Epithelial cell of esophagus (primary cell): ENCODE measurements around the gene SIL1.

Experiments
- DNase-seq: peaks from one replicate; pipeline ENCODE4 v3.0.0; 2010; ENCODE audit warnings: low read depth
- H3K4me3 ChIP-seq: 2 replicates; pipeline ENCODE4 v1.5.1; 2011; ENCODE audit warnings: mild to moderate bottlenecking, low read length, control low read depth
- TF ChIP-seq, protein P1 (sequence below): IDR thresholded peaks from 2 replicates; pipeline ENCODE4 v1.5.1; 2011; ENCODE audit warnings: low read depth, mild to moderate bottlenecking, low read length, control low read depth, inconsistent platforms; ENCODE audit not compliant: insufficient read depth; ENCODE audit errors: missing control alignments

The SIL1 gene

DNA sequence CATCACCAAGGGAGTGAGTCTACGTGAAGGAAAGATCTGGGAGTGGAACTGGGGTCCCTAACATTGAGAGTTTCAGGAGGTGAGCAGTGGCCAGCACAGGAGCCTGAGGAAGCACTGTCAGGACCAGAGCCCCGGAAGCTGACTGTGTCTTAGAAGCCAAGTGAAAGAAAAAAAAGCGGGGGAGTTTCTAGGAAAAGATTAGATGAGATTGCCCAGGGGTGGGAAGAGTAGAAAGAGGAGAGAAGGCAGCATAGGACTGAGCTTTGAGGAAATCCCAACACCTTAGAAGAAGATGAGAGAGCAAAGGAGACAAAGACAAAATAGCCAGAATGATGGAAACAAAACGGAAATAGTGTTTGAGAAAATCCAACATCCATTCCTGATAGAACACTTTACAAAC is 286.1 kb downstream of the SIL1 start:
- no peak for DNase-seq
- TF ChIP-seq, protein P1, sequence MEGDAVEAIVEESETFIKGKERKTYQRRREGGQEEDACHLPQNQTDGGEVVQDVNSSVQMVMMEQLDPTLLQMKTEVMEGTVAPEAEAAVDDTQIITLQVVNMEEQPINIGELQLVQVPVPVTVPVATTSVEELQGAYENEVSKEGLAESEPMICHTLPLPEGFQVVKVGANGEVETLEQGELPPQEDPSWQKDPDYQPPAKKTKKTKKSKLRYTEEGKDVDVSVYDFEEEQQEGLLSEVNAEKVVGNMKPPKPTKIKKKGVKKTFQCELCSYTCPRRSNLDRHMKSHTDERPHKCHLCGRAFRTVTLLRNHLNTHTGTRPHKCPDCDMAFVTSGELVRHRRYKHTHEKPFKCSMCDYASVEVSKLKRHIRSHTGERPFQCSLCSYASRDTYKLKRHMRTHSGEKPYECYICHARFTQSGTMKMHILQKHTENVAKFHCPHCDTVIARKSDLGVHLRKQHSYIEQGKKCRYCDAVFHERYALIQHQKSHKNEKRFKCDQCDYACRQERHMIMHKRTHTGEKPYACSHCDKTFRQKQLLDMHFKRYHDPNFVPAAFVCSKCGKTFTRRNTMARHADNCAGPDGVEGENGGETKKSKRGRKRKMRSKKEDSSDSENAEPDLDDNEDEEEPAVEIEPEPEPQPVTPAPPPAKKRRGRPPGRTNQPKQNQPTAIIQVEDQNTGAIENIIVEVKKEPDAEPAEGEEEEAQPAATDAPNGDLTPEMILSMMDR: no peak
- H3K4me3 ChIP-seq: no peak overlapping the region

GRCh38 chr5:138911441-138911840 is 286.7 kb downstream of the SIL1 start:
- no peak overlapping the region for H3K4me3 ChIP-seq
- DNase-seq: no peak
- TF ChIP-seq, protein P1: no peak

DNA sequence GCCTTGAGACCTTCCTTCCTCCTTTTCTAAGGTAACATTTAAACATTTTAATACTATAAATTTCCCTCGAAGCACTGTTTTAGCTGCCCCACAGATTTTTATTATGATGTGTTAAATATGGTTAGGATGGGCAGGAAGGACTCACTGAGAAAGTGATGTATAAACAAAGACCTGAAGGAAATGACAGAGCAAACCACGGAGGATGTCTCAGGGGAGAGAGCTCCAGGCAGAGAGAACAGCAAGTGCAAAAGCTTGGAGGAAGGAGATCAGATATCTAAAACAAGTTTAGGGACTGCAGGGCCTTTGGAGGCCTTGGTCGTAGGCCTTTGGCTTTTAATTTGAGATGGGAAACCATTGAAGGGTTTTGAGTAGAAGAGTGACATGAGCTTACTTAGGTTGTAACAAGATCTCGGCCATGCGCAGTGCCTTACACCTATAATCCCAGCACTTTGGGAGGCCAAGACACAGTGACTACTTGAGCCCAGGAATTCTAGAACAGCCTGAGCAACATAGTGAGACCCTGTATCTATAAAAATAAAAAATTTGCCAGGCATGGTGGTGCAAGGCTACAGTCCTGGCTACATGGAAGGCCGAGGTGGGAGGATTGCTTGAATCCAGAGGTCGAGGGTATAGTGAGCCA is 287.5 kb downstream of the SIL1 start:
- no peak overlapping the region for H3K4me3 ChIP-seq
- TF ChIP-seq, protein P1: no peak

GRCh38 chr5:138909734-138910133 is 288.4 kb downstream of the SIL1 start:
- no peak for DNase-seq
- TF ChIP-seq, protein P1: no peak
- H3K4me3 ChIP-seq: no peak overlapping the region

More for the DNA sequence above, 287.5 kb downstream of the SIL1 start:
- DNase-seq: no peak

- H3K4me3 ChIP-seq: no peak overlapping the region
- TF ChIP-seq, protein P1: no peak
- DNase-seq: peak; percentile 78
Observed at GRCh38 chr5:138905541-138905940, 292.6 kb downstream of the SIL1 start.

GRCh38 chr5:138903130-138903775 is 294.9 kb downstream of the SIL1 start:
- TF ChIP-seq, protein P1: no peak
- H3K4me3 ChIP-seq: no peak overlapping the region
- peak; percentile 70 for DNase-seq

DNA sequence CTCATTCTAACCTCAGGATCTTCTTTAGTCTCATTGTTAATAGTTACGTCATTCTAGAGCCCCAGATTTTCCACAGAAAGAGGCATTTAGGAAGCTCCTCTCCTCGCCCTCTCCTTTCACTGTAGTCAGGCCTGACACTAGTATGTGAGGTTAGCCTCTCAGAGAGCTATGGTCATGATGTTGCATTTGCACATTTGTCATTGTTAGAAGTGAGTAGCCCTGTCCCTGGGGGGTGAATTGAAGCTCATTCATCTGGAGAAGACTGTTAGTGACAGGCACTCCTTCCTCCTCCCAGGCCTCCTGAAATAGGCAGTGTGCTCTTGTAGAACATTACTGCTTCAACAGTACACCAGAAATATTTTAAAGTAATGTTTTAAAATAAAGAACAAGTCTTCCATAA is 296.5 kb downstream of the SIL1 start:
- no peak for DNase-seq
- no peak overlapping the region for H3K4me3 ChIP-seq
- TF ChIP-seq, protein P1: no peak
